Transverse colon (tissue), 4 donors: ENCODE data around the gene POLRMT. TPM values are rescaled to one million over a fixed set of nuclear protein-coding genes. Genes with fewer than 3 reads are reported as not detected.

Source experiments
- DNase-seq: peaks from one replicate; pipeline ENCODE4 v3.0.0-alpha.2; 2019
- H3K27ac ChIP-seq, 4 donors: fragments of 200-600 bp; sonication (generic); 2 replicates each; pipeline ENCODE4 v1.5.1; 2016 to 2018; ENCODE audit warnings: inconsistent platforms in 4 of 4
- H3K27me3 ChIP-seq: fragments of 200-600 bp; sonication (generic); 2 replicates; pipeline ENCODE4 v1.5.1; 2017; ENCODE audit warnings: inconsistent platforms
- H3K36me3 ChIP-seq, 4 donors: fragments of 200-600 bp; sonication (generic); 2 replicates each; pipeline ENCODE4 v1.5.1; 2017 to 2019; ENCODE audit warnings: inconsistent platforms in 4 of 4
- H3K4me1 ChIP-seq, 4 donors: fragments of 200-600 bp; sonication (generic); 2 replicates each; pipeline ENCODE4 v1.5.1; 2017 to 2020; ENCODE audit warnings: inconsistent platforms in 4 of 4
- H3K4me3 ChIP-seq, 4 donors: fragments of 200-600 bp; sonication (generic); 1 replicate in 1 of 4; 2 replicates in 3 of 4; pipeline versions ENCODE4 v1.5.1 to v1.6.1; 2017 to 2019; ENCODE audit warnings: inconsistent platforms in 4 of 4
- H3K9me3 ChIP-seq, 2 donors: fragments of 200-600 bp; sonication (generic); 2 replicates each; pipeline ENCODE4 v1.5.1; 2017 to 2019; ENCODE audit warnings: inconsistent platforms in 2 of 2
- CTCF ChIP-seq, 5 experiments: fragments of 200-600 bp in 3 of 5; fragments of 450-650 bp in 2 of 5; sonication (generic) in 3 of 5; IDR thresholded peaks; 1 replicate in 2 of 5; 2 replicates in 3 of 5; pipeline ENCODE4 v1.5.1; 2016 to 2017; ENCODE audit warnings: antibody characterized with exemption in 5 of 5, inconsistent platforms in 3 of 5, mild to moderate bottlenecking in 2 of 5, moderate library complexity in 1 of 5
- EP300 ChIP-seq: sonication (generic); formaldehyde crosslinking; IDR thresholded peaks from one replicate; pipeline ENCODE4 v1.6.1; 2017; ENCODE audit warnings: antibody characterized with exemption, low read depth
- POLR2A ChIP-seq: fragments of 450-650 bp; IDR thresholded peaks from one replicate; pipeline ENCODE4 v1.6.1; 2016; ENCODE audit warnings: antibody characterized with exemption, mild to moderate bottlenecking, moderate library complexity
- POLR2AphosphoS5 ChIP-seq, 3 donors: sonication (generic); formaldehyde crosslinking; IDR thresholded peaks; one replicate each; pipeline ENCODE4 v1.6.1; 2016; ENCODE audit warnings: antibody characterized with exemption in 3 of 3
- WGBS, 2 donors: methylation state at CpG; one replicate each; pipeline ENCODE4 v1.1.5; 2018; ENCODE audit warnings: low coverage in 1 of 2; 5-methylcytosine and 5-hydroxymethylcytosine counted together
- in situ Hi-C, 4 donors: fragments of 200-750 bp; cut with MboI; loops; one replicate each; pipeline versions ENCODE4 v1.15.0 to v1.15.1; 2017; ENCODE audit warnings: low sequenced_read_pairs in 3 of 4, low pct_ligation_motif_present in 1 of 4, low pct_unique_long_range_greater_than_20kb in 1 of 4
- intact Hi-C: fragments of 100-400 bp; cut with DNase I; formaldehyde crosslinking; loops from one replicate; pipeline ENCODE4 v1.15.1; 2023; ENCODE audit warnings: low total_unique reads
- total RNA-seq, 4 donors: library from RNA; depleted of rRNA; stranded (reverse); fragments of >200 nt; gene quantifications; one replicate each; pipeline ENCODE4 v1.1.0, GENCODE V29; 2016

POLRMT gene
- total RNA-seq, 4 donors from 2014 or later: 45.9 to 114 (median 63.9) TPM

DNA sequence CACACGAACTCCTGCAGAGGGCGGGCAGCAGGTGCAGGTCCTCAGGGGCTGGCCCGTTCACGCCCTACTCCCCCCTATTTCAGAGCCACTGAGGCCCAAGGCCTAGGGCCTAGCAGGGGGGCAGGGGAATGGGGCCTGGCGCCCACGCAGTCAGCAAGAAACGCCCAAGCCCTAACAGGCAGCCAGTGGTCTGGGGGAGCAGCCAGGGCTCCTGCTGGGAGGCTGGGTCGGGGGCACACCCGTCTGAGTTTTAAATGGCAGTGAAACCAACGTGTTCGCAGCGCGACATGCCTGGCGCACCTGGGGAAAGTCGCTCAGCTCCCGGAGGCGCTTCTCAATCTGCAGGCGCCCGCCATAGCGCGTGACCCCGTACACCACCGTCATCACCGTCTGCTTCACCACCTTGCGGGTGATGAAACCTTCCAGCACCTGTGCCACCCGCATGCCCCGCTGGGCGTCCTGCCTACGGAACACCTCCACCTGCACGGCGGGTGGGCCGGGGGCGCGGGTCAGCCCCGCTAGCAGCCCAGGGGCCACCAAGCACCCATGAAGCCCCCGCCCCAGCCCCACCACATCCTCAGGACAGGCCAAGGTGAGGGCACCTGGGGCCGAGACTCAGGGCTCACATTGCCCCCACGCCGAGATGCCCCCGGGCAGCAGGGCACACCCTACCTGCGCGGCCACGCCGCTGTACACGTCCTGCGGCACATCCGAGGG, 13.9 kb downstream of the POLRMT start:
- no peak for TF ChIP-seq CTCF (IDR thresholded peaks at IDR 0.05)
- TF ChIP-seq POLR2AphosphoS5 (IDR thresholded peaks at IDR 0.05): no peak
- no peak for TF ChIP-seq POLR2A
- no peak for TF ChIP-seq EP300
- 93% methylated on average over 47 of the region's 47 CpGs; no CpG with 5 or more reads in 1 of the 2 donors for WGBS, 2 donors
- peaks cover 0 to 31% (median 15%) of the 10 kb centered on the region in 4 donors for H3K36me3 ChIP-seq

GRCh38 chr19:618674-619285, 14.6 kb downstream of the POLRMT start:
- DNase-seq: no peak
- 95% methylated on average over 25 of the region's 27 CpGs; no CpG with 5 or more reads in 1 of the 2 donors for WGBS, 2 donors
- Histone ChIP-seq H3K9me3 (no peaks in the 10 kb centered on the region), H3K27ac (no peak overlapping the region), H3K27me3 (peaks cover 10% of the 10 kb centered on the region), H3K4me1 (peaks cover 0 to 7% (median 4%) of the 10 kb centered on the region in 4 donors), H3K4me3 (no peak overlapping the region), H3K36me3 (peaks cover 0 to 31% (median 15%) of the 10 kb centered on the region in 4 donors)
- in situ Hi-C loops (no loop called here), intact Hi-C loops (no loop called here)
- TF ChIP-seq CTCF (IDR thresholded peaks at IDR 0.05): no peak
- no peak for TF ChIP-seq EP300
- TF ChIP-seq POLR2AphosphoS5 (IDR thresholded peaks at IDR 0.05): no peak
- TF ChIP-seq POLR2A: no peak

More for the DNA sequence above, 13.9 kb downstream of the POLRMT start:
- intact Hi-C loops: loop anchor here (1.0 kb wide), 1 partner anchor 39 kb away; no protein-coding TSS in a partner anchor
- Histone ChIP-seq H3K4me3 (no peak overlapping the region), H3K4me1 (peaks cover 0 to 7% (median 4%) of the 10 kb centered on the region in 4 donors), H3K9me3 (no peaks in the 10 kb centered on the region), H3K27ac (no peak overlapping the region), H3K27me3 (peaks cover 10% of the 10 kb centered on the region)
- in situ Hi-C loops: no loop called here
- no peak for DNase-seq

DNA sequence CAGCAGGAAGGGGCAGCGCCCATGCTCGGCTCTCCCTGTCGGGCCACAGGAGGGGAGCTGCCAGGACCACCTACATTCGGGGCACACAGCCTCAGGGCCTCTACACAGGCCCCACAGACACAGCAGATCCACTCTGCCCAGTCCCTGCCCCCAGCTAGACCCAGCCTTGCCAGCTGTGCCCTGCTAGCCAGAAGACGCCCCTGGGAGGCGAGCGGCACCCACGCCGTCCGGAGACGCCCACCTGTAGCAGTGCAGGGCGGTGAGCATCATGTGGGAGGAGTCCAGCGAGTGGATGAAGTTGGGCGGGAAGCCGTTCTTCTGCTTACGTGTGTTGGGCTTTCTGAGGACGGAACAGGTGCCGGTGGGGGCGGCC, 15.1 kb downstream of the POLRMT start:
- peaks cover 0 to 7% (median 4%) of the 10 kb centered on the region in 4 donors for H3K4me1 ChIP-seq
- TF ChIP-seq POLR2A (no peak), POLR2AphosphoS5 (IDR thresholded peaks at IDR 0.05) (no peak), CTCF (IDR thresholded peaks at IDR 0.05) (no peak)
- WGBS, 2 donors: 95% methylated on average over 19 of the region's 19 CpGs; no CpG with 5 or more reads in 1 of the 2 donors
- H3K27ac ChIP-seq: no peak overlapping the region
- H3K27me3 ChIP-seq: peaks cover 10% of the 10 kb centered on the region
- in situ Hi-C loops (no loop called here), intact Hi-C loops (no loop called here)
- no peak overlapping the region for H3K4me3 ChIP-seq
- H3K9me3 ChIP-seq: no peaks in the 10 kb centered on the region
- peaks cover 0 to 31% (median 15%) of the 10 kb centered on the region in 4 donors for H3K36me3 ChIP-seq
- no peak for DNase-seq

DNA sequence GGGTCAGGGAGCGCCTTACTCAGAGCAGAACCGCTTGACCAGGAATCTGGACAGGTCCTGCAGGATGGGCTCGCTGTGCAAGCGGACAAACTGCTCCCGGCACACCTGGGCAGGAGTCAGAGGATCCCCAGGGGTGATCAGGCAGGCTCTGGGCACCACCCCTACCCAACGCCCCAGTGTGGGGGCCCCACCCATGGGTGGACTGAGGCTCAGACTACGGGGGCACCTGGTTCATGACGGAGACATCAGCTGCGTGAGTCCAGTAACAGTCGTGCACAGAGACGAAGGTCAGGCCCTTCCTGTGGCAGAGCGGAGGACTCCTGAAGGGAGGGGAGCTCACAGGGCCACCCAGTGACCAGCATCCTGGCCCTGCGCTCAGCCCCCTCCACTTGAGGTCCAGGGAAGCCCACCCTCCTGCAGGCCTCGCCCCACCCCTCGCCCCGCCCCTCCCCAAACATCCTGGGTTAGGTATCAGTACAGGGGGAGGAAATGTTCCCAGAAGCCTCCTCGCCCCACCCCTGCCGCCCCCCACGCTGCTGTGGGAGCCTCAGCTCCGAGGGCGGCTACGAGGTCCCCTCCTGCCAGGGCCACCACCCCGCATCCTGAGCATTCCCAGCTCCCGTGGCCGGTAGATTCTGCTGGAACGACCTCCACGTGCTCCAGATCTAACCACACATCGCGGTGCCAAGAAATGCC, 15.6 kb downstream of the POLRMT start:
- in situ Hi-C loops: no loop called here
- peaks cover 0 to 31% (median 13%) of the 10 kb centered on the region in 4 donors for H3K36me3 ChIP-seq
- no peak for DNase-seq
- TF ChIP-seq CTCF (IDR thresholded peaks at IDR 0.05): no peak
- no peak for TF ChIP-seq EP300
- no peak for TF ChIP-seq POLR2AphosphoS5 (IDR thresholded peaks at IDR 0.05)
- TF ChIP-seq POLR2A: no peak
- intact Hi-C loops: no loop called here
- peaks cover 10% of the 10 kb centered on the region for H3K27me3 ChIP-seq
- H3K9me3 ChIP-seq: no peaks in the 10 kb centered on the region
- H3K4me1 ChIP-seq: peaks cover 0 to 7% (median 4%) of the 10 kb centered on the region in 4 donors
- 91% methylated on average over 15 of the region's 29 CpGs; no CpG with 5 or more reads in 1 of the 2 donors for WGBS, 2 donors
- H3K4me3 ChIP-seq: no peak overlapping the region
- no peak overlapping the region for H3K27ac ChIP-seq
